Endothelial cell (in vitro differentiated cells): ENCODE measurements around the gene DAPK1. TPM values are rescaled to one million over a fixed set of nuclear protein-coding genes. Genes with fewer than 3 reads are reported as not detected.
A peak's percentile ranks its signal among the peaks of the same experiment; 100 is the strongest.

ENCODE experiments used
- DNase-seq: peaks from one replicate; pipeline ENCODE4 v3.0.0; 2021; ENCODE audit warnings: low spot score
- H3K27ac Mint-ChIP-seq: one replicate; pipeline ENCODE4 v1.8.0; 2021; ENCODE audit warnings: mixed read lengths, inconsistent platforms; ENCODE audit not compliant: unreplicated experiment
- H3K27me3 Mint-ChIP-seq: one replicate; pipeline ENCODE4 v1.8.0; 2021; ENCODE audit warnings: mild to moderate bottlenecking, moderate library complexity, mixed read lengths, inconsistent platforms; ENCODE audit not compliant: unreplicated experiment
- H3K36me3 Mint-ChIP-seq: one replicate; pipeline ENCODE4 v1.8.0; 2021; ENCODE audit warnings: mild to moderate bottlenecking, low read depth, mixed read lengths, inconsistent platforms; ENCODE audit not compliant: unreplicated experiment
- H3K4me1 Mint-ChIP-seq: one replicate; pipeline ENCODE4 v1.8.0; 2021; ENCODE audit warnings: mild to moderate bottlenecking, mixed read lengths, inconsistent platforms; ENCODE audit not compliant: unreplicated experiment
- H3K4me3 Mint-ChIP-seq: one replicate; pipeline ENCODE4 v1.8.0; 2021; ENCODE audit warnings: mild to moderate bottlenecking, mixed read lengths, inconsistent platforms; ENCODE audit not compliant: unreplicated experiment
- H3K9me3 Mint-ChIP-seq: one replicate; pipeline ENCODE4 v1.8.0; 2021; ENCODE audit warnings: mixed read lengths, inconsistent platforms; ENCODE audit not compliant: unreplicated experiment
- total RNA-seq: library from RNA; stranded (reverse); fragmentation: NEBNext Ultra II Directional; extraction: Animal tissue kit (Norgen Biotek cat#: 25700); gene quantifications from one replicate; pipeline ENCODE4 v1.2.1, GENCODE V29; 2021; ENCODE audit not compliant: unreplicated experiment
- TF ChIP-seq, protein P1 (sequence below): fragments of 200-600 bp; sonication (generic); IDR thresholded peaks from one replicate; pipeline ENCODE4 v1.5.0; 2021; ENCODE audit warnings: antibody characterized with exemption; ENCODE audit not compliant: unreplicated experiment

DAPK1 gene
- total RNA-seq, 1 donor from 2014 or later: 36.8 TPM

- Mint-ChIP-seq H3K36me3 (peaks cover 5% of the 10 kb centered on the region), H3K9me3 (no peaks in the 10 kb centered on the region), H3K27ac (peak overlapping the region; percentile 31), H3K4me1 (peaks cover 32% of the 10 kb centered on the region), H3K4me3 (no peak overlapping the region), H3K27me3 (peaks cover 3% of the 10 kb centered on the region)
- DNase-seq: no peak
- TF ChIP-seq, protein P1, sequence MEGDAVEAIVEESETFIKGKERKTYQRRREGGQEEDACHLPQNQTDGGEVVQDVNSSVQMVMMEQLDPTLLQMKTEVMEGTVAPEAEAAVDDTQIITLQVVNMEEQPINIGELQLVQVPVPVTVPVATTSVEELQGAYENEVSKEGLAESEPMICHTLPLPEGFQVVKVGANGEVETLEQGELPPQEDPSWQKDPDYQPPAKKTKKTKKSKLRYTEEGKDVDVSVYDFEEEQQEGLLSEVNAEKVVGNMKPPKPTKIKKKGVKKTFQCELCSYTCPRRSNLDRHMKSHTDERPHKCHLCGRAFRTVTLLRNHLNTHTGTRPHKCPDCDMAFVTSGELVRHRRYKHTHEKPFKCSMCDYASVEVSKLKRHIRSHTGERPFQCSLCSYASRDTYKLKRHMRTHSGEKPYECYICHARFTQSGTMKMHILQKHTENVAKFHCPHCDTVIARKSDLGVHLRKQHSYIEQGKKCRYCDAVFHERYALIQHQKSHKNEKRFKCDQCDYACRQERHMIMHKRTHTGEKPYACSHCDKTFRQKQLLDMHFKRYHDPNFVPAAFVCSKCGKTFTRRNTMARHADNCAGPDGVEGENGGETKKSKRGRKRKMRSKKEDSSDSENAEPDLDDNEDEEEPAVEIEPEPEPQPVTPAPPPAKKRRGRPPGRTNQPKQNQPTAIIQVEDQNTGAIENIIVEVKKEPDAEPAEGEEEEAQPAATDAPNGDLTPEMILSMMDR: no peak
Observed at GRCh38 chr9:87516222-87516925, 18.7 kb downstream of the DAPK1 start.

GRCh38 chr9:87516926-87517290 lies 19.2 kb downstream of the DAPK1 start:
- Mint-ChIP-seq H3K4me3 (no peak overlapping the region), H3K36me3 (peaks cover 7% of the 10 kb centered on the region), H3K9me3 (no peaks in the 10 kb centered on the region), H3K27me3 (peaks cover 3% of the 10 kb centered on the region), H3K27ac (no peak overlapping the region), H3K4me1 (peaks cover 32% of the 10 kb centered on the region)
- TF ChIP-seq, protein P1: no peak
- no peak for DNase-seq

- Mint-ChIP-seq H3K27ac (no peak overlapping the region), H3K9me3 (no peaks in the 10 kb centered on the region), H3K36me3 (peaks cover 8% of the 10 kb centered on the region), H3K4me1 (peaks cover 32% of the 10 kb centered on the region), H3K27me3 (peaks cover 3% of the 10 kb centered on the region), H3K4me3 (no peak overlapping the region)
- TF ChIP-seq, protein P1: no peak
- DNase-seq: no peak
Observed at GRCh38 chr9:87517732-87518131, 20.1 kb downstream of the DAPK1 start.

DNA sequence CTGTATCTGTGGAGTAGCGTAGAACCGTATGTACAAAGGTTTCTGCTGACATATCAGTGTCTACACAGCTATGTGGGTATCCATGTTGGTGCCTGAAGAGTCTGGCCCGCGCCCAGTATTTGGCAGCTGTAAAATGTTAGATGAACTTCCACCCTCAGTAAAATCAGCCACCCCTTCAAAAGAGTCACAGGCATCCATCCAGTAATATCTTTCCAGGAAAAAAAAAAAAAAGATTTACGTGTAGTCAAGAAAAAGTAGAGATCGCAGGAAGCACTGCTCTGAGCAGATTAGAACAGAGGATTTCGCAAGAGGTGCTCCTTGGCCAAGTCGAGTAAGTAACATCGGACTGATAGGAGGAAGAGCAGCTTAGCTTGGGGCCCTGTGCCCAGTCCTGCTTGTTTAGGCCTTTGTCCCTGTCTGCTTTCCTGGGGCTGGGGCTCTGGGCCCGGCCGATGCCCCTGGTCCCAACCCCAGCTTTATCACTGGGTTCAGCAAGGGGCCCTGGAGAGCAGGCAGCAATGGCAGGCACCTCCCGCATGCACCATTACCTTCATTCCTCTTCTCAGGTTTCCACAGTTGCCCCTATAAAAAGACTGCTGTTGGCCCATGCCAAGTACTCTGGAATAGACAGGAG lies 21.2 kb downstream of the DAPK1 start:
- Mint-ChIP-seq H3K36me3 (peaks cover 12% of the 10 kb centered on the region), H3K9me3 (no peaks in the 10 kb centered on the region), H3K4me1 (peaks cover 32% of the 10 kb centered on the region), H3K4me3 (no peak overlapping the region), H3K27ac (no peak overlapping the region), H3K27me3 (peaks cover 3% of the 10 kb centered on the region)
- no peak for DNase-seq
- TF ChIP-seq, protein P1: no peak

- Mint-ChIP-seq H3K4me1 (peaks cover 32% of the 10 kb centered on the region), H3K36me3 (peaks cover 12% of the 10 kb centered on the region), H3K4me3 (no peak overlapping the region), H3K27ac (peak overlapping the region; percentile 39), H3K27me3 (peaks cover 3% of the 10 kb centered on the region), H3K9me3 (no peaks in the 10 kb centered on the region)
- DNase-seq: no peak
- TF ChIP-seq, protein P1: no peak
Observed at GRCh38 chr9:87519461-87519860, 21.8 kb downstream of the DAPK1 start.
